Astrocyte of the cerebellum (primary cell): ENCODE data around the gene NETO1.

ENCODE experiments used
- DNase-seq: peaks from one replicate; pipeline ENCODE4 v3.0.0-alpha.2; 2011; ENCODE audit warnings: low read depth
- H3K4me3 ChIP-seq: 2 replicates; pipeline ENCODE4 v1.5.1; 2011; ENCODE audit warnings: mild to moderate bottlenecking, low read depth, low read length, moderate library complexity
- CTCF ChIP-seq: IDR thresholded peaks from 2 replicates; pipeline ENCODE4 v1.5.1; 2012; ENCODE audit warnings: low read length, low read depth, moderate library complexity, mild to moderate bottlenecking; ENCODE audit errors: missing control alignments
- in situ Hi-C: cut with HindIII; loops from 2 replicates; pipeline ENCODE4 v1.10.0; 2017; ENCODE audit warnings: low sequenced_read_pairs

NETO1 gene

GRCh38 chr18:72867746-72868584 lies at the start of gene NETO1:
Gene NETO1 (minus strand): TSS chr18:72867987. CDS start chr18:72867291, 696 bp downstream.
- DNase-seq, result no peak
- in situ Hi-C loops, result no loop called here
- no peak for TF ChIP-seq CTCF
- H3K4me3 ChIP-seq, result peak within 1 kb of the TSS; percentile 68

GRCh38 chr18:72910045-72910444 lies 42.3 kb upstream of the NETO1 start:
- H3K4me3 ChIP-seq, result no peak overlapping the region
- no peak for TF ChIP-seq CTCF
- in situ Hi-C loops, result no loop called here
- DNase-seq, result peak; percentile 18

- in situ Hi-C loops, result no loop called here
- peak; percentile 9 for DNase-seq
- TF ChIP-seq CTCF, result no peak
- no peak overlapping the region for H3K4me3 ChIP-seq
These were observed 40.4 kb upstream of the NETO1 start for GRCh38 chr18:72908181-72908580.

GRCh38 chr18:72903033-72903432 lies 35.2 kb upstream of the NETO1 start:
- TF ChIP-seq CTCF, result no peak
- in situ Hi-C loops, result no loop called here
- no peak overlapping the region for H3K4me3 ChIP-seq
- DNase-seq, result no peak

- in situ Hi-C loops, result no loop called here
- no peak overlapping the region for H3K4me3 ChIP-seq
- DNase-seq, result no peak
- TF ChIP-seq CTCF, result no peak
These were observed 31.6 kb upstream of the NETO1 start for GRCh38 chr18:72899338-72899737.

GRCh38 chr18:72898870-72899269 lies 31.1 kb upstream of the NETO1 start:
- no peak for TF ChIP-seq CTCF
- in situ Hi-C loops, result no loop called here
- no peak for DNase-seq
- H3K4me3 ChIP-seq, result no peak overlapping the region
